ENCODE measurements around the gene SMIM9.

DNA sequence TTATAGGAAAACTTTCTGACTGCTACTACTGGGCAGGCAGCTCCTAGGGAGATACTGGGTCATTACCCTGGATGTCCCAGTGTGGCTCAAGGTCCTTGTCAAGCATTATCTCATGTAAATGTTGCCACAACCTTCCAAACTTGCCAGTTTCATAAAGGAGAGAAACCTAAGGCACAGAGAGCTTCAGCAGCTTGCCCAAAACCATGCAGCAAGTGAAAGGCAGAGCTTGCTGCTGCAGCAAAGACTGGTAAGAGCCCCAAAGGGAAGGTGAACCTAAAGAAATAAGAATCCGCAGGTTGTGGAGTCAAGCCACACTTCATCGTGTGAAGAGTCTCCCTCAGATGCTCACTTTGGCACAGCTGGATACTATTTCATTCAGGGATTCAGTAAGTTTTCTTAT lies 31.5 kb downstream of the SMIM9 start:
- TF ChIP-seq, protein P1, sequence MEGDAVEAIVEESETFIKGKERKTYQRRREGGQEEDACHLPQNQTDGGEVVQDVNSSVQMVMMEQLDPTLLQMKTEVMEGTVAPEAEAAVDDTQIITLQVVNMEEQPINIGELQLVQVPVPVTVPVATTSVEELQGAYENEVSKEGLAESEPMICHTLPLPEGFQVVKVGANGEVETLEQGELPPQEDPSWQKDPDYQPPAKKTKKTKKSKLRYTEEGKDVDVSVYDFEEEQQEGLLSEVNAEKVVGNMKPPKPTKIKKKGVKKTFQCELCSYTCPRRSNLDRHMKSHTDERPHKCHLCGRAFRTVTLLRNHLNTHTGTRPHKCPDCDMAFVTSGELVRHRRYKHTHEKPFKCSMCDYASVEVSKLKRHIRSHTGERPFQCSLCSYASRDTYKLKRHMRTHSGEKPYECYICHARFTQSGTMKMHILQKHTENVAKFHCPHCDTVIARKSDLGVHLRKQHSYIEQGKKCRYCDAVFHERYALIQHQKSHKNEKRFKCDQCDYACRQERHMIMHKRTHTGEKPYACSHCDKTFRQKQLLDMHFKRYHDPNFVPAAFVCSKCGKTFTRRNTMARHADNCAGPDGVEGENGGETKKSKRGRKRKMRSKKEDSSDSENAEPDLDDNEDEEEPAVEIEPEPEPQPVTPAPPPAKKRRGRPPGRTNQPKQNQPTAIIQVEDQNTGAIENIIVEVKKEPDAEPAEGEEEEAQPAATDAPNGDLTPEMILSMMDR (IDR thresholded peaks at IDR 0.05), result no peak
- no peak for TF ChIP-seq EZH2 (IDR thresholded peaks at IDR 0.05)
